IMR-90 (cell line): ENCODE measurements around the gene ARHGAP45.

Experiments used
- BHLHE40 ChIP-seq: fragments of 150-350 bp; IDR thresholded peaks from 2 replicates; pipeline ENCODE4 v1.6.1; 2016; ENCODE audit warnings: mild to moderate bottlenecking, low read depth, low read length
- CTCF ChIP-seq: conservative IDR thresholded peaks from 2 replicates; pipeline ENCODE4 v1.5.1; 2012; ENCODE audit warnings: mild to moderate bottlenecking, low read depth, low read length, improper control_type of control experiment
- ELK1 ChIP-seq: fragments of 150-350 bp; IDR thresholded peaks from 2 replicates; pipeline ENCODE4 v1.6.1; 2016; ENCODE audit warnings: low read depth, mild to moderate bottlenecking, low read length, moderate library complexity, borderline replicate concordance
- MAZ ChIP-seq: IDR thresholded peaks from 2 replicates; pipeline ENCODE4 v1.6.1; 2012; ENCODE audit warnings: low read depth, mild to moderate bottlenecking, low read length, improper control_type of control experiment, moderate library complexity, borderline replicate concordance
- MXI1 ChIP-seq: IDR thresholded peaks from 2 replicates; pipeline ENCODE4 v1.6.1; 2012; ENCODE audit warnings: low read depth, mild to moderate bottlenecking, low read length, moderate library complexity, borderline replicate concordance
- NFE2L2 ChIP-seq: fragments of 150-350 bp; IDR thresholded peaks from 2 replicates; pipeline ENCODE4 v1.6.1; 2016; ENCODE audit warnings: low read depth, mild to moderate bottlenecking, low read length
- POLR2A ChIP-seq: IDR thresholded peaks from 2 replicates; pipeline ENCODE4 v1.6.1; 2012; ENCODE audit warnings: mild to moderate bottlenecking, low read depth, low read length
- RAD21 ChIP-seq: IDR thresholded peaks from 2 replicates; pipeline ENCODE4 v1.6.1; 2012; ENCODE audit warnings: low read length, improper control_type of control experiment
- RCOR1 ChIP-seq: IDR thresholded peaks from 2 replicates; pipeline ENCODE4 v1.6.1; 2012; ENCODE audit warnings: mild to moderate bottlenecking, low read length, improper control_type of control experiment; ENCODE audit not compliant: insufficient replicate concordance
- RFX5 ChIP-seq: IDR thresholded peaks from 2 replicates; pipeline ENCODE4 v1.8.0; 2012; ENCODE audit warnings: low read depth, mild to moderate bottlenecking, low read length, moderate library complexity
- SMC3 ChIP-seq: fragments of 150-350 bp; IDR thresholded peaks from 2 replicates; pipeline ENCODE4 v1.6.1; 2016; ENCODE audit warnings: low read depth, mild to moderate bottlenecking, antibody characterized with exemption, low read length, moderate library complexity
- USF2 ChIP-seq: fragments of 150-350 bp; IDR thresholded peaks from 2 replicates; pipeline ENCODE4 v1.6.1; 2017; ENCODE audit warnings: mild to moderate bottlenecking, antibody characterized with exemption, low read length, low read depth

GRCh38 chr19:1058112-1058511 lies 8.9 kb upstream of the ARHGAP45 start:
- TF ChIP-seq CTCF (no peak), POLR2A (no peak), ELK1 (no peak), RCOR1 (no peak), SMC3 (no peak), RAD21 (no peak), BHLHE40 (no peak), NFE2L2 (no peak), MXI1 (no peak), MAZ (no peak), USF2 (no peak), RFX5 (no peak)
